Uterus (tissue), 2 donors: ENCODE measurements around the gene THRB.

Source experiments
- POLR2A ChIP-seq, 2 donors: fragments of 450-650 bp; IDR thresholded peaks; one replicate each; pipeline ENCODE4 v1.6.1; 2016; ENCODE audit warnings: antibody characterized with exemption in 2 of 2, mild to moderate bottlenecking in 1 of 2, moderate library complexity in 1 of 2
- TF ChIP-seq, protein P1 (sequence below), 4 experiments: fragments of 200-600 bp in 2 of 4; fragments of 450-650 bp in 2 of 4; sonication (generic) in 2 of 4; IDR thresholded peaks; one replicate each; pipeline ENCODE4 v1.5.1; 2016 to 2019; ENCODE audit warnings: antibody characterized with exemption in 4 of 4, mild to moderate bottlenecking in 2 of 4, moderate library complexity in 1 of 4

DNA sequence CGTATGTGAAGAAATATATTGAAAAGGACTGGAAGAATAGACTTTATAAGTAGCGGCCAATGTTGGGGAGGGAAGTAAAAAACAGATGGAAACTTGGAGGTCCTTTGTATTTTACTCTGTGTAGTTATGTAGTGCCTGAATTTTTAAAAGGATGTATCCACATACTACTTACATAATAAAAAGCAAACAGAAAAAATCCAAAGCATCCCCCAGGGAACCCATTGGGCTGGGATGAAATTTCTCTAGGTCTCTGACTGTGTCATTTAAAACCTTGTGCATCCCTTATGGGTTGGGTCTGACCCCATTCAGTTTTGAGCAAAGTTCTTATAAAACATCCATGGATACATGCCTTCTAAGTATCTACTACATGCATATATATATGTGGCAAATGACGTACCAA is 408.4 kb downstream of the THRB start:
- TF ChIP-seq, protein P1, sequence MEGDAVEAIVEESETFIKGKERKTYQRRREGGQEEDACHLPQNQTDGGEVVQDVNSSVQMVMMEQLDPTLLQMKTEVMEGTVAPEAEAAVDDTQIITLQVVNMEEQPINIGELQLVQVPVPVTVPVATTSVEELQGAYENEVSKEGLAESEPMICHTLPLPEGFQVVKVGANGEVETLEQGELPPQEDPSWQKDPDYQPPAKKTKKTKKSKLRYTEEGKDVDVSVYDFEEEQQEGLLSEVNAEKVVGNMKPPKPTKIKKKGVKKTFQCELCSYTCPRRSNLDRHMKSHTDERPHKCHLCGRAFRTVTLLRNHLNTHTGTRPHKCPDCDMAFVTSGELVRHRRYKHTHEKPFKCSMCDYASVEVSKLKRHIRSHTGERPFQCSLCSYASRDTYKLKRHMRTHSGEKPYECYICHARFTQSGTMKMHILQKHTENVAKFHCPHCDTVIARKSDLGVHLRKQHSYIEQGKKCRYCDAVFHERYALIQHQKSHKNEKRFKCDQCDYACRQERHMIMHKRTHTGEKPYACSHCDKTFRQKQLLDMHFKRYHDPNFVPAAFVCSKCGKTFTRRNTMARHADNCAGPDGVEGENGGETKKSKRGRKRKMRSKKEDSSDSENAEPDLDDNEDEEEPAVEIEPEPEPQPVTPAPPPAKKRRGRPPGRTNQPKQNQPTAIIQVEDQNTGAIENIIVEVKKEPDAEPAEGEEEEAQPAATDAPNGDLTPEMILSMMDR (IDR thresholded peaks at IDR 0.05) = no peak
- TF ChIP-seq POLR2A (IDR thresholded peaks at IDR 0.05) = no peak
